Loucy (cell line): ENCODE data around the gene KCTD11.

Experiments used
- H2AFZ ChIP-seq: fragments of 200-600 bp; sonication (generic); 2 replicates; pipeline ENCODE4 v1.6.0; 2016; ENCODE audit warnings: antibody characterized with exemption, mild to moderate bottlenecking, low read length, moderate library complexity
- H3F3A ChIP-seq: fragments of 200-600 bp; 2 replicates; pipeline ENCODE4 v1.6.0; 2016; ENCODE audit warnings: antibody characterized with exemption, low read depth, mild to moderate bottlenecking
- H3K27me3 ChIP-seq: fragments of 200-600 bp; sonication (generic); 2 replicates; pipeline ENCODE4 v1.6.1; 2014; ENCODE audit warnings: low read length, mild to moderate bottlenecking; ENCODE audit not compliant: insufficient read depth, poor library complexity, severe bottlenecking
- H3K36me3 ChIP-seq: fragments of 200-600 bp; sonication (generic); 2 replicates; pipeline ENCODE4 v1.6.1; 2016; ENCODE audit warnings: low read length; ENCODE audit not compliant: insufficient read depth
- H3K4me1 ChIP-seq: fragments of 200-600 bp; sonication (generic); 2 replicates; pipeline ENCODE4 v1.5.1; 2014; ENCODE audit warnings: low read length, mild to moderate bottlenecking; ENCODE audit not compliant: insufficient read depth, poor library complexity, severe bottlenecking
- H3K4me2 ChIP-seq: fragments of 200-600 bp; sonication (generic); 2 replicates; pipeline ENCODE4 v1.6.0; 2014; ENCODE audit warnings: antibody characterized with exemption, low read length, low read depth, mild to moderate bottlenecking; ENCODE audit not compliant: poor library complexity, severe bottlenecking
- H3K4me3 ChIP-seq: fragments of 200-600 bp; sonication (generic); 2 replicates; pipeline ENCODE4 v1.5.1; 2014; ENCODE audit warnings: low read length, mild to moderate bottlenecking, mixed read lengths; ENCODE audit not compliant: poor library complexity, severe bottlenecking
- H3K79me2 ChIP-seq: fragments of 200-600 bp; sonication (generic); 2 replicates; pipeline ENCODE4 v1.6.1; 2014; ENCODE audit warnings: low read length; ENCODE audit not compliant: insufficient read depth
- H3K9ac ChIP-seq: fragments of 200-600 bp; sonication (generic); 2 replicates; pipeline ENCODE4 v1.6.0; 2014; ENCODE audit warnings: mild to moderate bottlenecking, low read depth, low read length, moderate library complexity; ENCODE audit not compliant: poor library complexity, severe bottlenecking
- H3K9me2 ChIP-seq: fragments of 200-600 bp; sonication (generic); replicated peaks from 2 replicates; pipeline ENCODE4 v1.6.1; 2016; ENCODE audit warnings: low read depth, low read length, mixed read lengths
- H3K9me3 ChIP-seq: fragments of 200-600 bp; sonication (generic); 2 replicates; pipeline ENCODE4 v1.6.1; 2014; ENCODE audit warnings: mild to moderate bottlenecking, antibody characterized with exemption, low read length, low read depth; ENCODE audit not compliant: insufficient read depth
- H4K20me1 ChIP-seq: fragments of 200-600 bp; sonication (generic); 2 replicates; pipeline ENCODE4 v1.6.0; 2014; ENCODE audit warnings: antibody characterized with exemption, low read length, mild to moderate bottlenecking; ENCODE audit not compliant: insufficient read depth, poor library complexity, severe bottlenecking
- CTCF ChIP-seq: fragments of 200-600 bp; sonication (generic); conservative IDR thresholded peaks from 2 replicates; pipeline ENCODE4 v1.5.1; 2014; ENCODE audit warnings: mild to moderate bottlenecking, antibody characterized with exemption, low read length
- EZH2phosphoT487 ChIP-seq: fragments of 200-600 bp; IDR thresholded peaks from 2 replicates; pipeline ENCODE4 v1.6.1; 2018; ENCODE audit warnings: antibody characterized with exemption, mild to moderate bottlenecking, moderate library complexity, borderline replicate concordance

KCTD11 gene

GRCh38 chr17:7311110-7311705, 40.8 kb upstream of the KCTD11 start:
- no peak overlapping the region for H3K9ac ChIP-seq
- peak overlapping the region; percentile 99 for H3K4me2 ChIP-seq

GRCh38 chr17:7312432-7313087, 39.4 kb upstream of the KCTD11 start:
- TF ChIP-seq CTCF (no peak), EZH2phosphoT487 (no peak)
- Histone ChIP-seq H3K9me3 (no peaks in the 10 kb centered on the region), H3K79me2 (peaks cover 70% of the 10 kb centered on the region), H3K9ac (no peak overlapping the region), H3K4me3 (no peak overlapping the region), H3K4me1 (peaks cover 42% of the 10 kb centered on the region), H3K36me3 (peaks cover 47% of the 10 kb centered on the region), H3F3A (peaks cover 14% of the 10 kb centered on the region), H4K20me1 (peaks cover 65% of the 10 kb centered on the region), H2AFZ (no peak overlapping the region), H3K9me2 (no peaks in the 10 kb centered on the region), H3K4me2 (peak overlapping the region; percentile 82), H3K27me3 (peaks cover 11% of the 10 kb centered on the region)

More at GRCh38 chr17:7311110-7311705, 40.8 kb upstream of the KCTD11 start:
- Histone ChIP-seq H3K36me3 (peaks cover 43% of the 10 kb centered on the region), H2AFZ (no peak overlapping the region), H3K9me3 (no peaks in the 10 kb centered on the region), H3K4me1 (peaks cover 42% of the 10 kb centered on the region), H3K4me3 (peak overlapping the region; percentile 93), H3K79me2 (peaks cover 72% of the 10 kb centered on the region), H3K9me2 (no peaks in the 10 kb centered on the region), H3F3A (peaks cover 17% of the 10 kb centered on the region), H4K20me1 (peaks cover 65% of the 10 kb centered on the region), H3K27me3 (peaks cover 12% of the 10 kb centered on the region)
- TF ChIP-seq EZH2phosphoT487 (no peak), CTCF (no peak)

GRCh38 chr17:7313088-7313889, 38.7 kb upstream of the KCTD11 start:
- Histone ChIP-seq H4K20me1 (peaks cover 62% of the 10 kb centered on the region), H3K79me2 (peaks cover 63% of the 10 kb centered on the region), H3K4me1 (peaks cover 42% of the 10 kb centered on the region), H3F3A (peaks cover 12% of the 10 kb centered on the region), H2AFZ (no peak overlapping the region), H3K36me3 (peaks cover 54% of the 10 kb centered on the region), H3K4me3 (peak overlapping the region; percentile 77), H3K9ac (no peak overlapping the region), H3K27me3 (peaks cover 4% of the 10 kb centered on the region), H3K9me2 (no peaks in the 10 kb centered on the region), H3K9me3 (no peaks in the 10 kb centered on the region), H3K4me2 (peak overlapping the region; percentile 82)
- TF ChIP-seq CTCF, result no peak; the same call in 1 of the 2 replicates
- TF ChIP-seq EZH2phosphoT487, result no peak
